Sigmoid colon (tissue), 4 donors: Measurements from ENCODE around the gene PGLYRP3.

Experiments
- CTCF ChIP-seq, 4 experiments: fragments of 450-650 bp in 3 of 4; fragments of 200-600 bp in 1 of 4; IDR thresholded peaks; one replicate each; pipeline ENCODE4 v1.5.1; 2016 to 2019; ENCODE audit warnings: antibody characterized with exemption in 4 of 4, mild to moderate bottlenecking in 3 of 4, moderate library complexity in 2 of 4
- EP300 ChIP-seq, 4 donors: sonication (generic); formaldehyde crosslinking; IDR thresholded peaks; one replicate each; pipeline ENCODE4 v1.6.1; 2017; ENCODE audit warnings: antibody characterized with exemption in 4 of 4
- POLR2AphosphoS5 ChIP-seq, 4 donors: sonication (generic); formaldehyde crosslinking; IDR thresholded peaks; one replicate each; pipeline ENCODE4 v1.6.1; 2017; ENCODE audit warnings: antibody characterized with exemption in 4 of 4

GRCh38 chr1:153352523-153352922, 39.8 kb upstream of the PGLYRP3 start:
- TF ChIP-seq CTCF (IDR thresholded peaks at IDR 0.05), result peak; percentile 67 to 87 (median 82)
- TF ChIP-seq POLR2AphosphoS5 (IDR thresholded peaks at IDR 0.05), result peak in 1 of 4 donors; percentile 7
- TF ChIP-seq EP300 (IDR thresholded peaks at IDR 0.05), result no peak
